WTC11 (cell line): ENCODE measurements around the gene COL25A1.

Experiments
- AFF4 ChIP-seq: sonication (generic); formaldehyde crosslinking; IDR thresholded peaks from 2 replicates; pipeline ENCODE4 v1.8.1; 2023; ENCODE audit warnings: mild to moderate bottlenecking, missing genetic modification reagents, borderline replicate concordance
- CTCF ChIP-seq: fragments of 200-600 bp; IDR thresholded peaks from 2 replicates; pipeline ENCODE4 v1.8.0; 2022; ENCODE audit warnings: antibody characterized with exemption
- E2F5 ChIP-seq: sonication (generic); formaldehyde crosslinking; IDR thresholded peaks from 2 replicates; pipeline ENCODE4 v1.8.1; 2022; ENCODE audit warnings: mild to moderate bottlenecking, moderate library complexity, missing genetic modification reagents
- ETV6 ChIP-seq: sonication (generic); formaldehyde crosslinking; IDR thresholded peaks from 2 replicates; pipeline ENCODE4 v1.8.1; 2022; ENCODE audit warnings: mild to moderate bottlenecking, missing genetic modification reagents
- SP1 ChIP-seq: sonication (generic); formaldehyde crosslinking; conservative IDR thresholded peaks from 2 replicates; pipeline ENCODE4 v1.8.1; 2022; ENCODE audit warnings: missing genetic modification reagents
- TEAD1 ChIP-seq: sonication (generic); formaldehyde crosslinking; IDR thresholded peaks from 2 replicates; pipeline ENCODE4 v1.8.0; 2022; ENCODE audit warnings: mild to moderate bottlenecking, missing genetic modification reagents
- TEAD4 ChIP-seq: sonication (generic); formaldehyde crosslinking; IDR thresholded peaks from 2 replicates; pipeline ENCODE4 v1.8.0; 2022; ENCODE audit warnings: mild to moderate bottlenecking, missing genetic modification reagents

- no peak for TF ChIP-seq CTCF
- no peak for TF ChIP-seq TEAD4 (CRISPR knock-in tag)
- TF ChIP-seq E2F5 (CRISPR knock-in tag): no peak; the same call in 1 of the 2 replicates
- peak; percentile 44 for TF ChIP-seq TEAD1
- 0 out of 2 replicates have a peak, but pooled peaks have one; percentile 54 for TF ChIP-seq ETV6
- no peak; the same call in 1 of the 2 replicates for TF ChIP-seq AFF4 (CRISPR knock-in tag)
- 0 out of 2 replicates have a peak, but pooled peaks have one; percentile 51 for TF ChIP-seq SP1
Observed at GRCh38 chr4:108762559-108763225, 539.8 kb downstream of the COL25A1 start, which contains the start of gene ETNPPL.
